CD4-positive, alpha-beta T cell (primary cell): ENCODE results near the gene SLC5A2. TPM values are rescaled to one million over a fixed set of nuclear protein-coding genes. Genes with fewer than 3 reads are reported as not detected.
A peak's percentile ranks its signal among the peaks of the same experiment; 100 is the strongest.

ENCODE experiments used
- ATAC-seq: fragments of 200-7000 bp; cut with Tn5 transposase; one replicate; pipeline ENCODE4 v1.10.0; 2022; ENCODE audit warnings: mild to moderate bottlenecking; ENCODE audit not compliant: poor library complexity
- CTCF ChIA-PET: fragments of 350-600 bp; sonication (Branson Sonifier 250); formaldehyde crosslinking; loops from one replicate; lab custom pipeline; 2021; ENCODE audit warnings: antibody characterized with exemption, inconsistent platforms; lab: Charles Lee
- POLR2A ChIA-PET: fragments of 350-600 bp; sonication (Branson Sonifier 250); formaldehyde crosslinking; loops from one replicate; lab custom pipeline; 2021; ENCODE audit warnings: antibody characterized with exemption, inconsistent platforms; lab: Charles Lee
- DNase-seq, 14 experiments: peaks; one replicate each; pipeline ENCODE4 v3.0.0-alpha.2; 2013 to 2020; ENCODE audit warnings: mixed read lengths in 2 of 14
- H3K27ac ChIP-seq, 2 donors: one replicate each; pipeline versions ENCODE4 v1.5.1 to v1.7.0; 2013; ENCODE audit warnings: low read length in 2 of 2, low read depth in 1 of 2, mild to moderate bottlenecking in 1 of 2
- H3K27me3 ChIP-seq, 2 experiments: 1 replicate in 1 of 2; 2 replicates in 1 of 2; pipeline versions ENCODE4 v1.6.1 to v1.7.0; 2013; ENCODE audit warnings: low read length in 2 of 2, control low read depth in 1 of 2, mild to moderate bottlenecking in 1 of 2, moderate library complexity in 1 of 2; ENCODE audit not compliant: insufficient read depth in 2 of 2, control insufficient read depth in 1 of 2
- H3K36me3 ChIP-seq: one replicate; pipeline ENCODE4 v1.6.1; 2013; ENCODE audit warnings: low read length, control low read depth; ENCODE audit not compliant: insufficient read depth
- H3K4me1 ChIP-seq: one replicate; pipeline ENCODE4 v1.6.1; 2013; ENCODE audit warnings: low read length, control low read depth; ENCODE audit not compliant: insufficient read depth
- H3K4me3 ChIP-seq: one replicate; pipeline ENCODE4 v1.5.1; 2013; ENCODE audit warnings: mild to moderate bottlenecking, low read length, moderate library complexity
- H3K9me3 ChIP-seq, 2 experiments: 1 replicate in 1 of 2; 2 replicates in 1 of 2; pipeline versions ENCODE4 v1.6.1 to v1.7.0; 2013; ENCODE audit warnings: low read length in 2 of 2, mild to moderate bottlenecking in 2 of 2, control low read depth in 1 of 2, moderate library complexity in 1 of 2; ENCODE audit not compliant: control insufficient read depth in 1 of 2, insufficient read depth in 1 of 2
- H3K27ac Mint-ChIP-seq: one replicate; pipeline ENCODE4 v1.8.0; 2020; ENCODE audit warnings: mixed read lengths
- H3K27me3 Mint-ChIP-seq: one replicate; pipeline ENCODE4 v1.8.0; 2021; ENCODE audit warnings: mixed read lengths
- H3K36me3 Mint-ChIP-seq: one replicate; pipeline ENCODE4 v1.8.0; 2021; ENCODE audit warnings: low read depth, mixed read lengths
- H3K4me1 Mint-ChIP-seq: one replicate; pipeline ENCODE4 v1.8.0; 2021; ENCODE audit warnings: low read depth, mixed read lengths
- H3K4me3 Mint-ChIP-seq: one replicate; pipeline ENCODE4 v1.8.0; 2020; ENCODE audit warnings: mild to moderate bottlenecking, mixed read lengths
- H3K9me3 Mint-ChIP-seq: one replicate; pipeline ENCODE4 v1.8.0; 2020; ENCODE audit warnings: mixed read lengths
- intact Hi-C, 2 experiments: fragments of 100-400 bp; cut with DNase I in 1 of 2; cut with micrococcal nuclease in 1 of 2; formaldehyde crosslinking; loops; one replicate each; pipeline versions ENCODE4 v1.15.1 to v1.9.0; 2023 to 2025; cut with DNase I, micrococcal nuclease
- total RNA-seq, 174 experiments: library from RNA in 2 of 174; stranded (reverse) in 2 of 174; gene quantifications; one replicate each; pipeline ENCODE4 v1.2.3 and lab custom pipeline; 2021 to 2026
- TF ChIP-seq, protein P1 (sequence below): fragments of 200-600 bp; IDR thresholded peaks from one replicate; pipeline ENCODE4 v1.8.0; 2022; ENCODE audit warnings: antibody characterized with exemption, mild to moderate bottlenecking

Gene SLC5A2
- total RNA-seq, 2 experiments from 2014 or later, result 4.1 to 5.3 TPM

- Histone ChIP-seq H3K9me3 (peaks cover 0 to 6% of the 10 kb centered on the region in 2 experiments), H3K27me3 (no peaks in the 10 kb centered on the region), H3K4me3 (peak overlapping the region; percentile 97), H3K4me1 (peaks cover 55% of the 10 kb centered on the region), H3K27ac (peak overlapping the region; percentile 98 to 99), H3K36me3 (peaks cover 24% of the 10 kb centered on the region)
- DNase-seq (peak; percentile 100), ATAC-seq (peak; percentile 77)
- TF ChIP-seq, protein P1, sequence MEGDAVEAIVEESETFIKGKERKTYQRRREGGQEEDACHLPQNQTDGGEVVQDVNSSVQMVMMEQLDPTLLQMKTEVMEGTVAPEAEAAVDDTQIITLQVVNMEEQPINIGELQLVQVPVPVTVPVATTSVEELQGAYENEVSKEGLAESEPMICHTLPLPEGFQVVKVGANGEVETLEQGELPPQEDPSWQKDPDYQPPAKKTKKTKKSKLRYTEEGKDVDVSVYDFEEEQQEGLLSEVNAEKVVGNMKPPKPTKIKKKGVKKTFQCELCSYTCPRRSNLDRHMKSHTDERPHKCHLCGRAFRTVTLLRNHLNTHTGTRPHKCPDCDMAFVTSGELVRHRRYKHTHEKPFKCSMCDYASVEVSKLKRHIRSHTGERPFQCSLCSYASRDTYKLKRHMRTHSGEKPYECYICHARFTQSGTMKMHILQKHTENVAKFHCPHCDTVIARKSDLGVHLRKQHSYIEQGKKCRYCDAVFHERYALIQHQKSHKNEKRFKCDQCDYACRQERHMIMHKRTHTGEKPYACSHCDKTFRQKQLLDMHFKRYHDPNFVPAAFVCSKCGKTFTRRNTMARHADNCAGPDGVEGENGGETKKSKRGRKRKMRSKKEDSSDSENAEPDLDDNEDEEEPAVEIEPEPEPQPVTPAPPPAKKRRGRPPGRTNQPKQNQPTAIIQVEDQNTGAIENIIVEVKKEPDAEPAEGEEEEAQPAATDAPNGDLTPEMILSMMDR, result no peak
- intact Hi-C loops, result loop anchor here (1.0 to 5.0 kb wide), 10 partner anchors 16 to 537 kb away; partner anchors contain the start of genes RUSF1 (in 2 of the 2), FBXL19 (in 1 of the 2), ZNF646 (in 1 of the 2) and ZNF668 (in 1 of the 2)
- Mint-ChIP-seq H3K9me3 (no peaks in the 10 kb centered on the region), H3K4me1 (peaks cover 48% of the 10 kb centered on the region), H3K27me3 (no peaks in the 10 kb centered on the region), H3K27ac (peak overlapping the region; percentile 98), H3K4me3 (peak overlapping the region; percentile 94), H3K36me3 (peaks cover 29% of the 10 kb centered on the region)
- ChIA-PET CTCF (interaction anchor here (0.7 to 6.2 kb wide), 17 partner anchors 15 to 421 kb away, joined by 3 to 27 read pairs (median 4); partner anchors contain the start of genes RUSF1 and ZNF843), POLR2A (interaction anchor here (0.5 to 4.4 kb wide), 30 partner anchors 12 to 646 kb away, joined by 3 to 69 read pairs (median 5); partner anchors contain the start of genes FUS, KAT8, RUSF1 and STX4)
These were observed 23.0 kb upstream of the SLC5A2 start for GRCh38 chr16:31459687-31460581.

DNA sequence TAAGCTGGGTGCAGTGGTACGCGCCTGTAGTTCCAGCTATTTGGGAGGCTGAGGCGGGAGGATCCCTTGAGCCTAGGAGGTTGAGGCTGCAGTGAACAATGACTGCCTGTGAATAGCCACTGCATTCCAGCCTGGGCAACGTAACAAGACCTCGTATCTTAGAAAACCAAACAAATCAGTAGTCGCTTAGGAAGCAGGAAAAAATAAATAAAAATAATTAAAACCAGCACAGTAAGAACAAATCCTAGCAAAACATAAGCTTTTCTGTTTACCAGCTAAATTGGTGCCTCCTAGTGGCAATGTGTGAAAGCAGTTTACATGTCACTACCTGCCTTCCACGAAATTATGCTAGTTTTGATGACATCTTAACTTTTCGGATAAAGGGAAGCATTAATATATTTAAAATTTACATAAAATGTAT lies 22.3 kb upstream of the SLC5A2 start:
- Histone ChIP-seq H3K27ac (peak overlapping the region in 1 of 2 donors; percentile 98), H3K9me3 (peaks cover 0 to 6% of the 10 kb centered on the region in 2 experiments)
- peak in 5 of 14 experiments; percentile 29 to 75 (median 68) for DNase-seq

More for the DNA sequence above, 22.3 kb upstream of the SLC5A2 start:
- no peaks in the 10 kb centered on the region for H3K9me3 Mint-ChIP-seq
- H3K27me3 Mint-ChIP-seq, result no peaks in the 10 kb centered on the region
- intact Hi-C loops, result loop anchor here (1.0 kb wide), 2 partner anchors 16 to 235 kb away; no protein-coding TSS in a partner anchor
- CTCF ChIA-PET, result interaction anchor here (0.6 to 6.2 kb wide), 16 partner anchors 14 to 456 kb away, joined by 3 to 27 read pairs (median 4); partner anchors contain the start of genes RUSF1 and ZNF843
- Histone ChIP-seq H3K36me3 (peaks cover 23% of the 10 kb centered on the region), H3K4me1 (peaks cover 48% of the 10 kb centered on the region), H3K27me3 (no peaks in the 10 kb centered on the region), H3K4me3 (peak overlapping the region; percentile 40)
- H3K27ac Mint-ChIP-seq, result peak overlapping the region; percentile 98
- TF ChIP-seq, protein P1, result peak; percentile 73
- POLR2A ChIA-PET, result interaction anchor here (0.7 to 4.4 kb wide), 22 partner anchors 11 to 463 kb away, joined by 3 to 69 read pairs (median 6); partner anchors contain the start of genes FUS, KAT8, RUSF1 and STX4
- H3K4me3 Mint-ChIP-seq, result peak overlapping the region; percentile 94
- H3K4me1 Mint-ChIP-seq, result peaks cover 41% of the 10 kb centered on the region
- no peak for ATAC-seq
- peaks cover 36% of the 10 kb centered on the region for H3K36me3 Mint-ChIP-seq
